Measurements from ENCODE around the gene TMSB10. TPM values are rescaled to one million over a fixed set of nuclear protein-coding genes. Genes with fewer than 3 reads are reported as not detected.

Gene TMSB10
- polyA plus RNA-seq, 3 donors: 5,130 to 7,914 (median 6,847) TPM

DNA sequence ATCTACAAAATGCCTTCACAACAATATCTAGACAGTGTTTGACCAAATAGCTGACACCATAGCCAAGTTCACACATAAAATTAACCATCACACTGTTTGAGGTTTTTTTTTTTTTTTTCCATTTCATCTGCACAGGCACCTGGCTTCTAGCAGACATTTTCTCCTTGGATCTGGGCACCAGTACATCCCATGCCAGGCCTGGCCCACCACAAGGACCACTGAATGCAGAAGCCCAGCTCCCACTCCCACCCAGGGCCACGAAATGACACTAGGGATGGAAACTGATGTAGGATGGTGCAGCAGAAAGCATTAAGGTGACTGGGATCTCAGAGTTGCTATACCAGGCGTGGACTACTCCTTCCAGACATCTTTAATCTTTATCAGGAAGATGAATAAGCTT is 13.0 kb downstream of the TMSB10 start:
- Mint-ChIP-seq H3K27ac (peak overlapping the region in 2 of 7 donors; percentile 15 to 20), H3K4me1 (peaks cover 18% of the 10 kb centered on the region), H3K4me3 (no peak overlapping the region), H3K36me3 (no peaks in the 10 kb centered on the region), H3K9me3 (no peaks in the 10 kb centered on the region), H3K27me3 (ENCODE audit: low read depth in 3 of 3) (peaks cover 0 to 4% (median 0%) of the 10 kb centered on the region in 3 donors)
- H3K27me3 ChIP-seq (ENCODE audit: control insufficient read depth in 2 of 2, insufficient read depth in 2 of 2, low read length in 2 of 2): no peaks in the 10 kb centered on the region
- no peak for TF ChIP-seq CTCF (IDR thresholded peaks at IDR 0.05)
- H3K4me3 ChIP-seq (replicated peaks in 1 of 3; ENCODE audit: low read depth in 2 of 3, low read length in 3 of 3): no peak overlapping the region
- no peaks in the 10 kb centered on the region for H3K79me2 ChIP-seq (ENCODE audit: insufficient read depth, low read length)
- H3K27ac ChIP-seq (ENCODE audit: low read depth in 1 of 2, low read length in 2 of 2): no peak overlapping the region
- intact Hi-C loops (cut with micrococcal nuclease): no loop called here
- no CpG with 5 or more reads among the region's 2 CpGs for WGBS (ENCODE audit: insufficient coverage)
- peaks cover 19 to 20% of the 10 kb centered on the region in 2 donors for H3K4me1 ChIP-seq (ENCODE audit: control insufficient read depth in 1 of 2, insufficient read depth in 2 of 2, low read length in 2 of 2)
- H4K20me1 ChIP-seq (ENCODE audit: insufficient read depth, low read length): no peaks in the 10 kb centered on the region
- H2AFZ ChIP-seq (ENCODE audit: insufficient read depth, low read depth, low read length, poor library complexity, severe bottlenecking): no peak overlapping the region
- no peak overlapping the region for H3K9ac ChIP-seq (ENCODE audit: insufficient read depth, low read length, poor library complexity, severe bottlenecking)
- H3K4me2 ChIP-seq (replicated peaks; ENCODE audit: extremely low read depth, low read length, poor library complexity, severe bottlenecking): no peak overlapping the region
- no peaks in the 10 kb centered on the region for H3K36me3 ChIP-seq (replicated peaks in 1 of 2; ENCODE audit: control insufficient read depth in 1 of 2, insufficient read depth in 2 of 2, low read length in 2 of 2)
- no peaks in the 10 kb centered on the region for H3K9me3 ChIP-seq (replicated peaks in 1 of 2; ENCODE audit: control insufficient read depth in 1 of 2, insufficient read depth in 1 of 2, low read length in 2 of 2)
- DNase-seq: no peak

DNA sequence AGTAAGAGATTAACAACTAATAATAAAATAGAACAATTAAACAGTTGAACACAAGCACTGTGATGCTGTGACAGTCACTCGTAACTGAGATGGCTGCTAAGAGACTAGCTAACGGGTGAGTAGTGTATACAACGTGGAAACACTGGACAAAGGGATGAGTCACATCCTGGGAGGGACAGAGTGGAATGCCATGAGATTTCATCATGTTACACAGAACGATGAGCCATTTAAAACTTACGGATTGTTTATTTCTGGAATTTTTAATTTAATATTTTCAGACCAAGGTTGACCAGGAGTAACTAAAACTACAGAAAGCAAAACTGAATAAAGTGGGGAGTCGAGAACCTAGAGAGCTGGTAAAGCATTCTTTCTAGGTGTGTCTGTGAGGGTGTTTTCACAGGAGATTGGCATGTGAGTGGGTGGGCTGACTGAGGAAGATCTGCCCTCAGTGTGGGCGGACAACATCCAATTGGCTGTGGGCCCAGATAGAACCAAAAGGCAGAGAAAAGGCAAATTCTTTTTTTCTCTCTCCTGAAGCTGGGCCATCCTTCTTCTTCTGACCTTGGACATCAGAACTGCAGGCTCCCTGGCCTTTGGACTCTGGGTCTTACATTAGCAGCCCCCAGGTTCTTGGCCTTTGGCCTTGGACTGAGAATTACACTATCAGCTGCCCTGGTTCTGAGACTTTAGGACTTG is 14.6 kb downstream of the TMSB10 start:
- TF ChIP-seq CTCF (IDR thresholded peaks at IDR 0.05): no peak
- Histone ChIP-seq H3K36me3 (replicated peaks in 1 of 2; ENCODE audit: control insufficient read depth in 1 of 2, insufficient read depth in 2 of 2, low read length in 2 of 2) (no peaks in the 10 kb centered on the region), H3K9ac (ENCODE audit: insufficient read depth, low read length, poor library complexity, severe bottlenecking) (peak overlapping the region; percentile 31), H3K27ac (ENCODE audit: low read depth in 1 of 2, low read length in 2 of 2) (peak overlapping the region in 1 of 2 donors; percentile 75), H3K4me3 (replicated peaks in 1 of 3; ENCODE audit: low read depth in 2 of 3, low read length in 3 of 3) (peak overlapping the region in 2 of 3 experiments; percentile 7 to 51), H3K4me1 (ENCODE audit: control insufficient read depth in 1 of 2, insufficient read depth in 2 of 2, low read length in 2 of 2) (peaks cover 33 to 36% of the 10 kb centered on the region in 2 donors), H3K79me2 (ENCODE audit: insufficient read depth, low read length) (no peaks in the 10 kb centered on the region), H3K9me3 (replicated peaks in 1 of 2; ENCODE audit: control insufficient read depth in 1 of 2, insufficient read depth in 1 of 2, low read length in 2 of 2) (no peaks in the 10 kb centered on the region), H3K4me2 (replicated peaks; ENCODE audit: extremely low read depth, low read length, poor library complexity, severe bottlenecking) (peak overlapping the region; percentile 57), H3K27me3 (ENCODE audit: control insufficient read depth in 2 of 2, insufficient read depth in 2 of 2, low read length in 2 of 2) (no peaks in the 10 kb centered on the region), H2AFZ (ENCODE audit: insufficient read depth, low read depth, low read length, poor library complexity, severe bottlenecking) (peak overlapping the region; percentile 26), H4K20me1 (ENCODE audit: insufficient read depth, low read length) (no peaks in the 10 kb centered on the region)
- Mint-ChIP-seq H3K27me3 (ENCODE audit: low read depth in 3 of 3) (peaks cover 0 to 3% (median 2%) of the 10 kb centered on the region in 3 donors), H3K27ac (peak overlapping the region; percentile 78 to 93 (median 88)), H3K9me3 (peaks cover 0 to under 1% (median 0%) of the 10 kb centered on the region in 7 donors), H3K4me1 (peaks cover 28% of the 10 kb centered on the region), H3K4me3 (peak overlapping the region; percentile 13 to 73), H3K36me3 (no peaks in the 10 kb centered on the region)
- intact Hi-C loops (cut with micrococcal nuclease): no loop called here
- WGBS (ENCODE audit: insufficient coverage): 59% methylated on average over 3 of the region's 7 CpGs
- DNase-seq: peak; percentile 73 to 91 (median 84)

Measured in CD14-positive monocyte (primary cell).